GM19324 (cell line): ENCODE measurements around the gene LGALS7.
"Not testable (repeated sequence)": the region's sequence is repeated elsewhere in the genome, so short reads cannot be mapped to it uniquely, and the experiment has no call there.

Source experiments
- ATAC-seq: cut with Tn5 transposase; IDR thresholded peaks from one replicate; pipeline ENCODE4 v1.9.1; 2021; ENCODE audit warnings: mild to moderate bottlenecking, moderate library complexity; ENCODE audit not compliant: unreplicated experiment, low FRiP score

Gene LGALS7

DNA sequence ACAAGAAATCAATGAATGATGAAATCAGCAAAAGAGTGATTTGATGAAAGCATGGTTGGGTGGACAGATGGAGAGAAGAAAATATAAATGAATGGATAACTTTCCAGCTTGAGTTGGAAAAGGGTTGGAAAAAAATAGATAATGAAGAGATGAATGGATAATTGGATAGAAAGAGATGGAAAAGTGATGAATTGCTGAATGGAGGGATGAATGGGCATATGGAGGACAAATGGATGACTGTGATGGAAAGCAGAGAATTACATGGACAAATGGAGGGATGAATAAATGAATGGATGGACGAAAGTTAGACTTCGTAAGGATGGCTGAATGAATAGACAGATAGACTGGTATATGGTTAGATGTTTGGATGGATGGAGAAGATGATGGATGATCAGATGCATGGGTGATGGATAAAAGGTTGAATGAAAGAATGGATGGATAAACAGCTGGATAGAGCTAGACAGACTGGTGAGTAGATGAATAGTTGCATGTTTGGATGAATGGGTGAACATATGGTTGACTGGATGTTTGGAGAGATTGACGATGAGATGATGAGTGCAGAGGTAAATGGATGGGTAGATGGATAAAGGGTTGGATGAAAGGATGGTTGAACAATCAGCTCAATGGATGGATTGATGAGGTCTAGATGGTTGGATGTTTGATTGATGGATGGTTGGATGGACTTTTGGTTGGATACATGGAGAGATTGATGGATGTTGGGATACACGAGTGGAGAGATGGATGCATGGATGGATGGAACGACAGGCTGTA lies 27.4 kb upstream of the LGALS7 start:
- no peak for ATAC-seq

GRCh38 chr19:38799104-38799503 lies 25.8 kb upstream of the LGALS7 start:
- no peak for ATAC-seq

GRCh38 chr19:38797781-38798180 lies 24.5 kb upstream of the LGALS7 start:
- ATAC-seq, result not testable (repeated sequence)

- ATAC-seq, result no peak
Observed at GRCh38 chr19:38796154-38796553, 22.8 kb upstream of the LGALS7 start.

DNA sequence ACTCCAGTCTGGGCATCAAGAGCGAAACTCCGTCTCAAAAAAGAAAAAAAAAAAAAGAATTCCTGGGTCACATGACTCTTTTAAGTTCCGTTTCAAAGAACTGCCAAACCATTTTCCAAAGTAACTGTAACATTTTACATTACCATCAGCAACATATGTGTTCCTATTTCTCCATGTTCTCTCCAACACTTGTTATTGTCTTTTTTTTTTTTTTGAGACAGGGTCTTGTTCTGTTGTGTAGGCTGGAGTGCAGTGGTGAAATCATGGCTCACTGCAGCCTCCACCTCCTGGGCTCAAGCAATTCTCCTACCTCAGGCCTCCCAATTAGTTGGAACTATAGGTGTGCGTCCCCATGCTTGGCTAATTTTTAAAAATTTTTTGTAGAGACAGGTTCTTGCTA lies 22.2 kb upstream of the LGALS7 start:
- ATAC-seq, result no peak

GRCh38 chr19:38793671-38794070 lies 20.4 kb upstream of the LGALS7 start:
- no peak for ATAC-seq

- no peak for ATAC-seq
Observed at GRCh38 chr19:38793177-38793576, 19.9 kb upstream of the LGALS7 start.

GRCh38 chr19:38792250-38793111 lies 19.2 kb upstream of the LGALS7 start:
- ATAC-seq, result no peak

GRCh38 chr19:38791451-38792064 lies 18.2 kb upstream of the LGALS7 start:
- not testable (repeated sequence) for ATAC-seq

- not testable (repeated sequence) for ATAC-seq
Observed at GRCh38 chr19:38790507-38791403, 17.4 kb upstream of the LGALS7 start.

DNA sequence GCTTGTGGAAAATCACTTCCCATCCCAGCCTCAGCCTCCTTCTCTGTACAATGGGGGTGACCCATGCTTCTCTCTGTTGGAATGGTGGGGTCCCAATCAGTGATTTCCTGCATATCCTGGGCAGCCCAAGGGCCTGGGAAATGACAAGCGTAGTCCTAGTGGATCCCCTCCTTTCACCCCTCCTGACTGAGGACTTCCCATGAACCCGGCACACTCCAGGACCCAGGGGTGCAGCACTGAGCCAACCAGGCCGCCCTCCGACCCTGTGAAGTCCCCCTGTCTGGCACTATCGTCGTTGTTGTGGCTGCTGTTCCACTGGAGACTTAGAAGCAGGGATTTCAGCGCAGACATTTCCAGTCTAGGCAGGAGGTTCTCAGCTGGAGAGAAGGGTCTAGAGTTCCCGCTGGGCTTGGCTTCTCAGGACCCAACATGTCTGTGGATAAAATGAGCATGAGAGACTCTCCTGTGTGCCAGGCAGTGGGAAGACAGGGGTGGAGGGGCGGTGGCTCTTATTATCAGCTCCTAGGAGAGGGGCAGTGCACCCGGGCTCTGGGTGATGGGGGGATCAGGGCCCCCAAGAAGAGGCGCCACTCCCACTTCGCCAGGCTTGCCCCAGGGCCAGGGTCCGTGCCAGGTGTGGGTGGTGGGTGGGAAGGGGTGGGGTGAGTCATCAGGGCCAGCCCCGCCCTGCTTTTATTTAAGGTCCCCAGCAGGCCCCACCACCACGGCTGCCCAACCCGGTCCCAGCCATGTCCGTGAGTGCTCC lies 15.3 kb upstream of the LGALS7 start, which contains the start of gene LGALS7B:
TSS of gene LGALS7B (plus strand) at position 723 of the 766 bp plus-strand sequence. CDS start at position 750, 27 bp downstream.
- no peak for ATAC-seq

- no peak for ATAC-seq
Observed at GRCh38 chr19:38786572-38787265, 13.4 kb upstream of the LGALS7 start.

- ATAC-seq, result not testable (repeated sequence)
Observed at GRCh38 chr19:38786061-38786460, 12.7 kb upstream of the LGALS7 start.

GRCh38 chr19:38785187-38785699 lies 11.9 kb upstream of the LGALS7 start:
- no peak for ATAC-seq

DNA sequence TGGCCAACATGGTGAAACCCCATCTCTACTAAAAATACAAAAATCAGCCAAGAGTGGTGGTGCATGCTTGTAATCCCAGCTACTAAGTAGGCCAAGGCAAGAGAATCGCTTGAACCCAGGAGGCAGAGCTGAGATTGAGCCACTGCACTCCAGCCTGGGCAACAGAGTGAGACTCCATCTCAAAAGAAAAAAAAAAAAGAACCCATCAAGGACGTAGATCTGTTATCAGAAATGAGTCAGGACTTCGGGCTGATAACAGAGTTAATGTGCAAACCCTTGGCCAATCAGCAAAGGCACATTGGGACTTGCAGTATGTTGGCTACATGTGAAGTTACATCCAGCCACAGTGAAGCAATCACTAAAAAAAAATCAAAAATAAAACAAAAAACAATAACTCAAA lies 10.9 kb upstream of the LGALS7 start:
- ATAC-seq, result no peak

- ATAC-seq, result not testable (repeated sequence)
Observed at GRCh38 chr19:38782212-38782611, 8.9 kb upstream of the LGALS7 start.

DNA sequence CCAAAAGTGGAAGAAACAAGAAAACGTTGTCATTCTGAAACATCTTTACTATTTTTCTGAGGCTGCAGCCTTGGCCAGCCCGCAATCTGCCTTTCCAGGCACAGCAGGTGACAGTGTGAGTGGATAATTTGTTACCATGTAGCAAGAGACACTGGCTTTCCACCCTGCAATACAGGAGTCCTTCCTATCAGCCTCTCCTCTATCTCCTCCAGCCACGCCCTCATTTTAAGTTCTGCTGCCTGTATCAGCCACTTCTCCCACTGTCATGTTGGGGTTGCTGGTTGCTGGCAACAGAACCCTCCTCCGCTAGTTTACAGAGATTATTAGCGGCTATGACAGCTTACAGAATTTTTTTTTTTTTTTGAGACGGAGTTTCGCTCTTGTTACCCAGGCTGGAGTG lies 7.7 kb upstream of the LGALS7 start:
- ATAC-seq, result no peak

GRCh38 chr19:38780443-38780842 lies 7.1 kb upstream of the LGALS7 start:
- ATAC-seq, result no peak

GRCh38 chr19:38778733-38779132 lies 5.4 kb upstream of the LGALS7 start:
- ATAC-seq, result no peak
